ENCODE data around the gene UNG.

DNA sequence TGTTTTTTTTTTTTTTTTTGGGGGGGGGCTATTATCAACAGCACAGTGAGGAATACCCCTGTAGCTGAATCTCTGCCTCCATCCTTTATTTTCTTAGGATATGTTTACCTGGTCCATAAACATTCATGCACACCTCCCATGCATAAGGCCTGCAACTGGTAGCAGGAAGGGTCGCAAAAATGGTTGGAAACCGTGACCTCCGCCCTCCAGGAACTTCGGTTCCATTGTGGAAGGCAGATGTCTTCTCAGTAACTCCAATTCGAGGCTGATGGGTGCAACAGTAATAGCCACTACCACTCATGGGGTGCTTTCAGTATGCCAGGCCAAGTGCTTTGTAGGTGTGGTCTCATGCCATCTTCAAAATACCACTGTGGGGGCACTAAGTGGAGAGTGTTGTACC lies 59.2 kb downstream of the UNG start:
- TF ChIP-seq, protein P1, sequence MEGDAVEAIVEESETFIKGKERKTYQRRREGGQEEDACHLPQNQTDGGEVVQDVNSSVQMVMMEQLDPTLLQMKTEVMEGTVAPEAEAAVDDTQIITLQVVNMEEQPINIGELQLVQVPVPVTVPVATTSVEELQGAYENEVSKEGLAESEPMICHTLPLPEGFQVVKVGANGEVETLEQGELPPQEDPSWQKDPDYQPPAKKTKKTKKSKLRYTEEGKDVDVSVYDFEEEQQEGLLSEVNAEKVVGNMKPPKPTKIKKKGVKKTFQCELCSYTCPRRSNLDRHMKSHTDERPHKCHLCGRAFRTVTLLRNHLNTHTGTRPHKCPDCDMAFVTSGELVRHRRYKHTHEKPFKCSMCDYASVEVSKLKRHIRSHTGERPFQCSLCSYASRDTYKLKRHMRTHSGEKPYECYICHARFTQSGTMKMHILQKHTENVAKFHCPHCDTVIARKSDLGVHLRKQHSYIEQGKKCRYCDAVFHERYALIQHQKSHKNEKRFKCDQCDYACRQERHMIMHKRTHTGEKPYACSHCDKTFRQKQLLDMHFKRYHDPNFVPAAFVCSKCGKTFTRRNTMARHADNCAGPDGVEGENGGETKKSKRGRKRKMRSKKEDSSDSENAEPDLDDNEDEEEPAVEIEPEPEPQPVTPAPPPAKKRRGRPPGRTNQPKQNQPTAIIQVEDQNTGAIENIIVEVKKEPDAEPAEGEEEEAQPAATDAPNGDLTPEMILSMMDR (conservative IDR thresholded peaks at IDR 0.05; ENCODE audit: low read depth, low read length): no peak
- TF ChIP-seq CEBPB (IDR thresholded peaks at IDR 0.05; ENCODE audit: low read depth, low read length): no peak
- TF ChIP-seq FOS (IDR thresholded peaks at IDR 0.05; ENCODE audit: low read depth, low read length): no peak
